GM06990 (cell line): Measurements from ENCODE around the gene NAIF1.

Source experiments
- DNase-seq: peaks from one replicate; pipeline ENCODE4 v3.0.0-alpha.2; 2011; ENCODE audit not compliant: insufficient read length; ENCODE audit errors: extremely low read depth
- H3K27me3 ChIP-seq: replicated peaks from 2 replicates; pipeline ENCODE4 v1.6.0; 2011; ENCODE audit warnings: low read length; ENCODE audit not compliant: control insufficient read depth, insufficient read depth
- H3K36me3 ChIP-seq: 2 replicates; pipeline ENCODE4 v1.5.1; 2011; ENCODE audit warnings: low read length; ENCODE audit not compliant: control insufficient read depth, insufficient read depth
- H3K4me3 ChIP-seq: replicated peaks from 2 replicates; pipeline ENCODE4 v1.5.1; 2011; ENCODE audit warnings: low read depth, mild to moderate bottlenecking, control low read depth, low read length
- TF ChIP-seq, protein P1 (sequence below): IDR thresholded peaks from 2 replicates; pipeline ENCODE4 v1.5.1; 2011; ENCODE audit warnings: low read length, control low read depth, mild to moderate bottlenecking, inconsistent platforms; ENCODE audit not compliant: insufficient read depth, poor library complexity, severe bottlenecking

The NAIF1 gene

GRCh38 chr9:128091144-128091543 lies 24.0 kb upstream of the NAIF1 start:
- DNase-seq: no peak
- Histone ChIP-seq H3K4me3 (no peak overlapping the region), H3K27me3 (no peaks in the 10 kb centered on the region), H3K36me3 (no peaks in the 10 kb centered on the region; the same call in none of the 2 replicates)
- TF ChIP-seq, protein P1, sequence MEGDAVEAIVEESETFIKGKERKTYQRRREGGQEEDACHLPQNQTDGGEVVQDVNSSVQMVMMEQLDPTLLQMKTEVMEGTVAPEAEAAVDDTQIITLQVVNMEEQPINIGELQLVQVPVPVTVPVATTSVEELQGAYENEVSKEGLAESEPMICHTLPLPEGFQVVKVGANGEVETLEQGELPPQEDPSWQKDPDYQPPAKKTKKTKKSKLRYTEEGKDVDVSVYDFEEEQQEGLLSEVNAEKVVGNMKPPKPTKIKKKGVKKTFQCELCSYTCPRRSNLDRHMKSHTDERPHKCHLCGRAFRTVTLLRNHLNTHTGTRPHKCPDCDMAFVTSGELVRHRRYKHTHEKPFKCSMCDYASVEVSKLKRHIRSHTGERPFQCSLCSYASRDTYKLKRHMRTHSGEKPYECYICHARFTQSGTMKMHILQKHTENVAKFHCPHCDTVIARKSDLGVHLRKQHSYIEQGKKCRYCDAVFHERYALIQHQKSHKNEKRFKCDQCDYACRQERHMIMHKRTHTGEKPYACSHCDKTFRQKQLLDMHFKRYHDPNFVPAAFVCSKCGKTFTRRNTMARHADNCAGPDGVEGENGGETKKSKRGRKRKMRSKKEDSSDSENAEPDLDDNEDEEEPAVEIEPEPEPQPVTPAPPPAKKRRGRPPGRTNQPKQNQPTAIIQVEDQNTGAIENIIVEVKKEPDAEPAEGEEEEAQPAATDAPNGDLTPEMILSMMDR: no peak

GRCh38 chr9:128089299-128089698 lies 22.2 kb upstream of the NAIF1 start:
- no peak for DNase-seq
- TF ChIP-seq, protein P1: no peak
- H3K27me3 ChIP-seq: no peaks in the 10 kb centered on the region
- no peaks in the 10 kb centered on the region; the same call in none of the 2 replicates for H3K36me3 ChIP-seq
- no peak overlapping the region for H3K4me3 ChIP-seq

GRCh38 chr9:128088253-128088945 lies 21.3 kb upstream of the NAIF1 start:
- no peak for DNase-seq
- H3K4me3 ChIP-seq: no peak overlapping the region
- H3K27me3 ChIP-seq: no peaks in the 10 kb centered on the region
- TF ChIP-seq, protein P1: no peak
- H3K36me3 ChIP-seq: no peaks in the 10 kb centered on the region; the same call in none of the 2 replicates

DNA sequence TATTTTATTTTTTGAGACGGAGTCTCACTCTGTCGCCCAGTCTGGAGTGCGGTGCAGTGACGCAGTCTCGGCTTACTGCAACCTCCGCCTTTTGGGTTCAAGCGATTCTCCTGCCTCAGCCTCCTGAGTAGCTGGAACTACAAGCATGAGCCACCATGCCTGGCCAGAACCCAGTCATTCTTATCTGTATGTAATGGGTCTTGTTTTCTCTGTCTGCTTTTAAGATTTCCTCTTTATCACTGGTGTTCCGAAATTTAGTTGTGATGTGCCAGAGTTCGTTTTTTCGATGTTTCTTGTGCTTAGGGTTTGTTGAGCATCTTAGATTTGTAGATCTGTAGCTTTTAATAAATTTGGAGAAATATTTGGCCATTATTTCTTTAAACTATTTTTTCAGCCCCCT lies 20.1 kb upstream of the NAIF1 start:
- Histone ChIP-seq H3K4me3 (no peak overlapping the region), H3K36me3 (no peaks in the 10 kb centered on the region; the same call in none of the 2 replicates), H3K27me3 (no peaks in the 10 kb centered on the region)
- TF ChIP-seq, protein P1: no peak
- DNase-seq: no peak

DNA sequence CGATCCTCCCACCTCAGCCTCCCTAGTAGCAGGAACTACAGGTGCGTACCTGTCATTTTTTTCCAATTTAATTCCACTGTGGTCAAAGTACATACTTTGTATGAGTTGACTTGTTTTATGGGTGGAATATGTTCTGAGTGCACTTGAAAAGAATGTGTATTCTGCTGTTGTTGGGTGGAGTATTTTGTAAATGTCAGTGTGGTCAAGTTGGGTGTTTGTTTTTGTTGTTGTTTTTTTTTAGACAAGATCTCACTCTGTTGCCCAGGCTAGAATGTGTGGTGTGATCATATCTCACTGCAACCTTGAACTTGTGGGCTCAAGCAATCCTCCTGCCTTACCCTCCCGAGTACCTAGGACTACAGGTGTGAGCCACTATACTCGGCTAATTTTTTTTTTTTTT lies 18.8 kb upstream of the NAIF1 start:
- DNase-seq: no peak
- TF ChIP-seq, protein P1: no peak
- H3K4me3 ChIP-seq: no peak overlapping the region
- H3K36me3 ChIP-seq: no peaks in the 10 kb centered on the region; the same call in 1 of the 2 replicates
- no peaks in the 10 kb centered on the region for H3K27me3 ChIP-seq
